Measurements from ENCODE around the gene BIRC6. TPM values are rescaled to one million over a fixed set of nuclear protein-coding genes. Genes with fewer than 3 reads are reported as not detected.
"Not testable (repeated sequence)": the region's sequence is repeated elsewhere in the genome, so short reads cannot be mapped to it uniquely, and the experiment has no call there.

The BIRC6 gene
- total RNA-seq, 1 donor: 298 TPM

DNA sequence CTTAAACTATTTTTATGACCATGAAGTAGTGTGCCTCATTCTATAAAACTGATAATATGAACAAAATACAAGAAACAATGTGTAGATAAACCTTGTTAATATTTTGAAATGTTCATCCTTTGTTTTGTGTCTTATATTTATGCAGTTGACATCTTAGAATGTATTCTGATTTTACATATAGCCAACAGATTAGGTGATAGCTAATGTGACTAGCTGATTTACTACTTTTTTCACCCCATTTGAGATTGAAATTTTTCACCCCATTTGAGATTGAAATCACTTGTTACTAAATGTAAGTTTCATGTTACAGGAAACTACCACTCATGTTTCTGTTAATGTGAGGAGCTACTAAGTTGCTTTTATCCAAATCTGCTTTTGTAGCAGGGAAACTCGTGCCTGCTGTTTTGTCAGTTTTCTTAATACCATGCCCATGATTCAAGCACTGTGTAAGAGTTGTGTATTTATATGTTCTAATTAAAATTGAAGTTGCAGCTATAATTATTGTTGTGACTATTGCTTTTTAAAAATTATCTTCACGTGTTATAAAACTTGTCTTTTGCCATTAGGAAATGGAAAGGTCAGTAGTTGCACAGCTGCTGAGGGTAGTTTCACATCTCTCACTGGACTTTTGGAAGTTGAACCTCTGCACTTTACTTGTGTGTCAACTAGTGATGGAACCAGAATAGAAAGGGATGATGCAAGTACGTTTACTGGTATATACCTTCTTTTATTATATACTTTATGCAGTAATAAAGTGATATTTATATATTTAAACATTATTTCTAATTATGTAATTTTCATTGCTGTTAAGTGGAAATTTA lies 96.6 kb downstream of the BIRC6 start:
- no peaks in the 10 kb centered on the region for H3K9me3 ChIP-seq (ENCODE audit: low read depth, low read length)
- H3K4me3 ChIP-seq (ENCODE audit: low read length): no peak overlapping the region
- H3K27me3 ChIP-seq (ENCODE audit: insufficient read depth, low read length): no peaks in the 10 kb centered on the region
- H3K4me1 ChIP-seq (ENCODE audit: insufficient read depth, low read length): no peaks in the 10 kb centered on the region

DNA sequence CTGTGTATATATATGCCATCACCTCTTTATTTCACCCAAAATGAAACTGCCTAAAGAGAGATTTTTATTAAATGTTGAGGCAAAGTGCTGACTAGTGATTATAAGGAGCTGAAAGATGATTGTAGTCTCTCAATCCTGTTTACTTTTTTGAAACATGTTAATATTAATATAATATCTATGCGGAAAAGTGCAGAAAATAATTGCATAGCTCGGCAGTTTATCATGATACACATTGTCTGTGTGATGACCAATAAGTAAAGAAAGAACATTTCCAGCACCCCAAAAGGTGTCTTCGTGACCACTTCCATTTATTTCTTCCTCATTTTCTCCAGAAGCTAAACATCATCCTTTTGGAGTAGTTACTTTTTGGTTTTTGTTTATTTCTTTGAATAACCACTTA lies 99.0 kb downstream of the BIRC6 start:
- Histone ChIP-seq H3K9me3 (ENCODE audit: low read depth, low read length) (no peaks in the 10 kb centered on the region), H3K27me3 (ENCODE audit: insufficient read depth, low read length) (no peaks in the 10 kb centered on the region), H3K4me3 (ENCODE audit: low read length) (no peak overlapping the region), H3K4me1 (ENCODE audit: insufficient read depth, low read length) (no peaks in the 10 kb centered on the region)

DNA sequence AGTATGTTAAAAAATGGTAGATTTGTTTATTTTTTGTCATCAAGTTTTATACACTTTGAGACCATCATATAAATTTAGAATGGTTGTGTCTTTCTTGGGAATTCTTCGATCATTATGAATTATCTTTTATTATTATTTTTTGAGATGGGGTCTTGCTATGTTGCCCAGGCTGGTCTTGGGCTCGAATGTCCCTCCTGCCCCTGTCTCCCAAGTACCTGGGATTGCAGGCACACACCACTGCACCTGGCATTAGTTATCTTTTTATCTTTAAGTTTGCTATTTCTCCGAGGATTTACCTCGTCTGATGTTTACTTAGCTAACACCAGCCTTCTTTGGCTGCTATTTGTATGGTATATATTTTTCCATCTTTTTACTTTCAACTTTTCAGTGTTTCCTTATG lies 100.0 kb downstream of the BIRC6 start:
- no peaks in the 10 kb centered on the region for H3K27me3 ChIP-seq (ENCODE audit: insufficient read depth, low read length)
- no peaks in the 10 kb centered on the region for H3K9me3 ChIP-seq (ENCODE audit: low read depth, low read length)
- no peak overlapping the region for H3K4me3 ChIP-seq (ENCODE audit: low read length)
- H3K4me1 ChIP-seq (ENCODE audit: insufficient read depth, low read length): no peaks in the 10 kb centered on the region

DNA sequence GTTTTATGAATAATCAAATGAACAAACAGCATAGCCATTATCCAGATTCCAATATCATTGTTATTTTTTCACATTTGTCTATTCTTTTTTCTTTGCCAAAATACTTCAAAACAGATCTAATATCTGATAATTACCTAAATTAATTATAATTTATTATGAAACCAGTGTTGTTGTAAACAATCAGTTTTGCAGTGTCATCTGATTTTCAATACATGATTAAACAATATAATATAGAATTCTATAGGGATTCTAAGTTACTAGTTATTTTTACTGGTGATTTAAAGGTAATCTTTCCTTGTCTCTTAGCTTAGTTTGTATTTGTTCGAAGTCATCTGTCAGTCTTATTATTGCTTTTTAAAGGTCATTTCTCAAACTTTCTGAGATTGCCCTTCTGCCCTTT lies 101.0 kb downstream of the BIRC6 start:
- Histone ChIP-seq H3K9me3 (ENCODE audit: low read depth, low read length) (no peaks in the 10 kb centered on the region), H3K4me3 (ENCODE audit: low read length) (no peak overlapping the region), H3K4me1 (ENCODE audit: insufficient read depth, low read length) (no peaks in the 10 kb centered on the region), H3K27me3 (ENCODE audit: insufficient read depth, low read length) (no peaks in the 10 kb centered on the region)

DNA sequence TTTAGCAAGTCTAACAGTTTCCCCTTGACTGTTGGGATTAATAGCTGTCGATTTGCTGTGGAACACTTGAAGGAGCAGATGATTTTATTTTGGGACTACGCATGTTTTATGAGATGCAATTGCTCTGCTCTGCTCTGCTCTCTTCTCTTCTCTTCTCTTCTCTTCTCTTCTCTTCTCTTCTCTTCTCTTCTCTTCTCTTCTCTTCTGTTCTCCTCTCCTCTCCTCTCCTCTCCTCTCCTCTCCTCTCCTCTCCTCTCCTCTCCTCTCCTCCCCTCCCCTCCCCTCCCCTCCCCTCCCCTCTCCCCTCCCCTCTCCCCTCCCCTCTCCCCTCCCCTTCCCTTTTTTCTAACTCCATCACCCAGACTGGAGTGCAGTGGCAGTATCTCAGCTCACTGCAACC lies 104.0 kb downstream of the BIRC6 start:
- H3K9me3 ChIP-seq (ENCODE audit: low read depth, low read length); H3K4me3 ChIP-seq (ENCODE audit: low read length); H3K27me3 ChIP-seq (ENCODE audit: insufficient read depth, low read length); H3K4me1 ChIP-seq (ENCODE audit: insufficient read depth, low read length): not testable (repeated sequence)

DNA sequence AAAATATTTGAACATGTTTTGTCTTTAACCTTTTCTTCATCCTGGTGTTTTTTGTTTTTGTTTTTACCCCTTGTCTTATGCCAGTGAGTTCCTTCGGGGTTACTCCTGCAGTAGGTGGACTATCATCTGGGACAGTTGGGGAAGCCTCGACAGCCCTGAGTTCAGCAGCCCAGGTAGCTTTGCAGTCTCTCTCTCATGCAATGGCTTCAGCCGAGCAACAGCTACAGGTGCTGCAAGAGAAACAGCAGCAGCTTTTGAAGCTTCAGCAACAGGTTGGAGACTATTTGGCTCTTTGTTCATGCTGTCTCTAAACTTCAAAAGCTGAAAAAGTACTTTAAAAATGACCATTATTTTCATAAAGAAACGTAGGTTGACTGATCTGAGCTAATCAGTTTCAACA lies 106.3 kb downstream of the BIRC6 start:
- H3K27me3 ChIP-seq (ENCODE audit: insufficient read depth, low read length): no peaks in the 10 kb centered on the region
- H3K4me3 ChIP-seq (ENCODE audit: low read length): no peak overlapping the region
- no peaks in the 10 kb centered on the region for H3K4me1 ChIP-seq (ENCODE audit: insufficient read depth, low read length)
- no peaks in the 10 kb centered on the region for H3K9me3 ChIP-seq (ENCODE audit: low read depth, low read length)

DNA sequence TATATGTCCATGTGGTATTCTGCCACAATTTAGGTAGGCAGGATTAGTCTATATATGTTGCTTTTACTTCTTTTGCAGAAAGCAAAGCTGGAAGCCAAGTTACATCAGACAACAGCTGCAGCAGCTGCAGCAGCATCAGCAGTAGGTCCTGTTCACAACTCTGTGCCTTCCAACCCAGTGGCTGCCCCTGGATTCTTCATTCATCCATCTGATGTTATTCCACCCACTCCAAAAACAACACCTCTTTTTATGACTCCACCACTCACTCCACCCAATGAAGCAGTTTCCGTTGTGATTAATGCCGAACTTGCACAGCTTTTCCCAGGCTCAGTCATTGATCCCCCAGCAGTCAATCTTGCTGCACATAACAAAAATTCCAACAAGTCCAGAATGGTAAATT lies 107.6 kb downstream of the BIRC6 start:
- H3K4me3 ChIP-seq (ENCODE audit: low read length): no peak overlapping the region
- no peaks in the 10 kb centered on the region for H3K4me1 ChIP-seq (ENCODE audit: insufficient read depth, low read length)
- no peaks in the 10 kb centered on the region for H3K27me3 ChIP-seq (ENCODE audit: insufficient read depth, low read length)
- H3K9me3 ChIP-seq (ENCODE audit: low read depth, low read length): no peaks in the 10 kb centered on the region

DNA sequence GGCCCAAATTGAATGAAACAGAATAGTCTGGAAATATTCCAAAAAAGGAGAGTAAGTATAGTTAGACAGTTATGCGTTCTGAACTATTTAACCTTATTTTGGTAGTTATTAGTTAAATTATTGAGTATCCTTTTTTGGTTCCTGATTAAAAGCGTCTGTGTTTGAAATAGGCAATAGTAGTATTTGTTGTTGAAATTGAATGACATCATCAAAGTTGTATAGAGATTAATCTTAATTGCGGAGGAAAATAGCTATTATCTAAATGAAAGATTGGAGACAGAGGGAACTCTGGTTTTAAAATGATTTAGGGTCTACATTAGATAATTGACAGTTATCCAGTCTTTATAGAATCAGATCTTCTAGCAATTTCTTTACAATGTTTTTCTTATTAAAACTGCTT lies 115.8 kb downstream of the BIRC6 start:
- Histone ChIP-seq H3K4me1 (ENCODE audit: insufficient read depth, low read length) (no peaks in the 10 kb centered on the region), H3K4me3 (ENCODE audit: low read length) (no peak overlapping the region), H3K27me3 (ENCODE audit: insufficient read depth, low read length) (no peaks in the 10 kb centered on the region), H3K9me3 (ENCODE audit: low read depth, low read length) (no peaks in the 10 kb centered on the region)

DNA sequence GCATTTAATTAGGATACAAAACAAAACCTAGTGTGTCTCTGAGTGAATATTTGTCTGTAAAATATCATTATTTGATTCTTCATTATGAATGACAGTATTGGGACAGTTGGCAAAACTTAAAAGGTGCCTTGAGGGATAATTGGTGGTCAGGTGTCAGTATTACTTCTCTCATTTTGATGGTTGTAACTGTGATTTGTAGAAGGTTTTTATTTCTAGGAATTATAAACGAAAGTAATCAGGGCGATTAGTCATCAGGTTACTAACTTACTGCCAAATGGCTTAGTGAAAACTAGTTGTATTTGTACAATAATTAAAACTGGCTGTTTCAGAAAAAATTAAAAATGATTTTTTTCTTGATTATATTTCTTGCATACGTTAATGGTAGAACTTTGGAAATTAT lies 117.6 kb downstream of the BIRC6 start:
- no peaks in the 10 kb centered on the region for H3K9me3 ChIP-seq (ENCODE audit: low read depth, low read length)
- no peaks in the 10 kb centered on the region for H3K27me3 ChIP-seq (ENCODE audit: insufficient read depth, low read length)
- H3K4me1 ChIP-seq (ENCODE audit: insufficient read depth, low read length): no peaks in the 10 kb centered on the region
- H3K4me3 ChIP-seq (ENCODE audit: low read length): no peak overlapping the region

DNA sequence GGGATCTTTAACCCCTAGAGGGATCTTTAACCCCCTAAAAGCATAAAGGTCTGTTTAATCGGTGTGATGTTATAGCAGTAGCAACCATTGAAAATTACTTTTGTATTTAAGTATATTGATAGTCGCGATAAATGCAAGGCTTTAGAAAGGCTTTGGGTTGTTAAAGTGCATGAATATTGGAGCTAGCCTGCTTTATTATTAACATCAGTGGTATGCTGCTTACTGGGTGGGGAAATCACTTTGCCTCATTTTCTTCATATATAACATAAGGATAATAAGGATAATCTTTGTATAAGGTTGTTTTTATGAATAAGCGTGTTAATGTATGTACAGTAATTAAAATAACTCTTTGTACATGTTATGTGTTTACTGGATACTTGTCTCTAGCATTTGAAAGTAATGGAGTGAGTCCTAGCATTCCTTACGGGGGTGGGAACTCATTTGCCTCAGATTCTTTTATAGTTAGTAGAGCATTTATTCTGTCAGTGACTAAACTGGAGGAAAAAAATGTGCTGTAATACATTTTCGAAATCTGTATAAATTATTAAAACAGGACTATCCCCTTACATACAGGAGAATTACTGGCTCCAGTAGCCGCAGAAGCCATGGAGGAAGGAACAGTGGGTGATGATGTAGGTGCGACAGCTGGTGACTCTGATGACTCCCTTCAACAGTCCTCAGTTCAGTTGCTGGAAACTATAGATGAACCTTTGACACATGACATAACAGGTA lies 122.2 kb downstream of the BIRC6 start:
- H3K4me3 ChIP-seq (ENCODE audit: low read length): no peak overlapping the region
- H3K4me1 ChIP-seq (ENCODE audit: insufficient read depth, low read length): no peaks in the 10 kb centered on the region
- no peaks in the 10 kb centered on the region for H3K9me3 ChIP-seq (ENCODE audit: low read depth, low read length)
- no peaks in the 10 kb centered on the region for H3K27me3 ChIP-seq (ENCODE audit: insufficient read depth, low read length)

DNA sequence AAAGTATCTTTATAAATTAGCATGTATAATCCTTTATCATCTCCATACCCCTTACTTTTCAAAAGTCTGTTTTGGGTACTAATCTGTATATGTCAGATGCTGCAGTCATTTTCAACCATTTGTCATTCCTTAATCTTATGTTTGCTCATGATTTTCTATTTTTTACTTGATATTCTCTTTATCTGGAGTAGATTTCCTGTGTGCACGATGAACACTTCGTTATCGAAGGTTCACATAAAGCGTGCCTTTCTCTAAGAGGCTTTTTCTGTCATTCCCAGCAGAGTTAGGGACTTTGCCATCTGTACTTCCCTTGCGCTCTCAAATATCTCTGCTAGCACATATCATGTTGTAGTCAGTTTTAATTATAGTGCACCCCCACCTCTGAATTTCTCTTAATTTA lies 123.2 kb downstream of the BIRC6 start:
- Histone ChIP-seq H3K9me3 (ENCODE audit: low read depth, low read length) (no peaks in the 10 kb centered on the region), H3K27me3 (ENCODE audit: insufficient read depth, low read length) (no peaks in the 10 kb centered on the region), H3K4me1 (ENCODE audit: insufficient read depth, low read length) (peaks cover 8% of the 10 kb centered on the region), H3K4me3 (ENCODE audit: low read length) (no peak overlapping the region)

DNA sequence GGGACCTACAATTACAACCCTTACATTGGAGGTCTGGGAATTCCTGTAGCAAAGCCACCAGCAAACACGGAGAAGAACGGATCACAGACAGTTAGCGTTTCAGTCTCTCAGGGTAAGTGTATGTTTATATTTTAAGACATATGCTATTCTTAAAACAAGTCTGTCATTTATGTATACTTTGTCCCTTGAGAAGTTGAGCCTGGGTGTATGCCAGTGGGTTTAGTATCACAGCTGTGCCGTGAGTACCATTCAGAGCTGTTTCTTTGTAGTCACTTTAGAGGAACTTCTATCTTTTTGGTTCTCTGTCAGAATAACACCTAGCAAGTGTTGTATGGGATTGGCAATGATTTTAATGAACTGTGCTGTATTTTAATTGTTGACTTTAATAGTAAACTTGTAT lies 125.6 kb downstream of the BIRC6 start:
- peaks cover 19% of the 10 kb centered on the region for H3K4me1 ChIP-seq (ENCODE audit: insufficient read depth, low read length)
- H3K4me3 ChIP-seq (ENCODE audit: low read length): no peak overlapping the region
- no peaks in the 10 kb centered on the region for H3K9me3 ChIP-seq (ENCODE audit: low read depth, low read length)
- no peaks in the 10 kb centered on the region for H3K27me3 ChIP-seq (ENCODE audit: insufficient read depth, low read length)

DNA sequence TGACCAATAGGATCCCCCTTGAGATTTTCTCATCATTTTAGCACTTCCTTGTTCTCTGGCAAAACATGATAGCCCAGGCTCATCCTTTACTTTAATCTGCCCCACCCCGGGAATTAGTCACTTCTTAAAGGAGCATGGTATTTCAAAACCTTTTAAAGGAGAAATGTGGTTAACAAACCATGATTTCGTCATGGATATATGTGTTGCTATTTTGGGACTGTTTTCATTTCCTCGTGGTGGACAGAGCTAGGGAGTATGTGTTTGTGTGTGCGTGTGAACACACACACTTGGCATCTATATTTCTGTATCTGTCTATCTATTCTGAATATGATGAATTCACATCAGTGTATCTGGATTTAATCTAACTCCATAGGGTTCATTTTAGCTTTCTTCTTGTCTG lies 128.1 kb downstream of the BIRC6 start:
- Histone ChIP-seq H3K4me3 (ENCODE audit: low read length) (no peak overlapping the region), H3K27me3 (ENCODE audit: insufficient read depth, low read length) (no peaks in the 10 kb centered on the region), H3K4me1 (ENCODE audit: insufficient read depth, low read length) (peaks cover 19% of the 10 kb centered on the region), H3K9me3 (ENCODE audit: low read depth, low read length) (no peaks in the 10 kb centered on the region)

DNA sequence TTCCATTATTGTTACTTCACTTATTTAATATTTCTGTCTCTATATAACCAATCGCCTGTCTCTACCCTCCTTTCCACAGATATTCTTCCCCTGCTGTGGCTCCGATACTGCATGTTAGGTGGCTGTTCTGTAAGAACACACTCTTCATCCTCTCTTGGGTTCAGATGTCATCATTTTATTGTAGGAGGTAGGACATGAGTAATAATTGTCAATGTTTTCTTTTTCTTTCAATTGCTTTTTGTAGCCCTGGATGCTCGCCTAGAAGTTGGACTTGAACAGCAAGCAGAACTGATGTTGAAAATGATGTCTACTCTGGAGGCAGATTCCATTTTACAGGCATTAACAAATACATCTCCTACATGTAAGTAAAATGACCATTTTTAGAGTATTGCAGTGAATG lies 128.6 kb downstream of the BIRC6 start:
- H3K9me3 ChIP-seq (ENCODE audit: low read depth, low read length): no peaks in the 10 kb centered on the region
- peaks cover 19% of the 10 kb centered on the region for H3K4me1 ChIP-seq (ENCODE audit: insufficient read depth, low read length)
- H3K4me3 ChIP-seq (ENCODE audit: low read length): no peak overlapping the region
- no peaks in the 10 kb centered on the region for H3K27me3 ChIP-seq (ENCODE audit: insufficient read depth, low read length)

DNA sequence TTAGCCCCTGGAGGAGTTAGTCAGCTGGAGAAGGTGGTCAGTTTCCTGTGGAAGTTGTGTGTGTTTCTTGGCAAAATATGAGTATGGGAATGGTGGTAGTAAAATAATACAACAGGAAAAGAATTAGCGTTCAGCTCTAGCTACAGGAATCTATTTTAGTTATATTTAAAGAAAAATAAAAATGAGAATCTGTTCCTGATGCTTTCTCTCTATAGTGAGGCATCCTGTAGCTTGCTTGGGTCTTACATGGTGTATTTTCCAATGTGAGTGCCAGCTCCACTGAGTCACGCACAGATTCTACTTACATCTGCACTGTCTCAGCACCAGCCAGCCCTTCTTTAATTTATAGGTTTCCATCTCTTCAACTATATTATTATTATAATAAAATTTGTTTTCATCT lies 132.2 kb downstream of the BIRC6 start:
- Histone ChIP-seq H3K27me3 (ENCODE audit: insufficient read depth, low read length) (no peaks in the 10 kb centered on the region), H3K4me3 (ENCODE audit: low read length) (no peak overlapping the region), H3K4me1 (ENCODE audit: insufficient read depth, low read length) (peaks cover 19% of the 10 kb centered on the region)

DNA sequence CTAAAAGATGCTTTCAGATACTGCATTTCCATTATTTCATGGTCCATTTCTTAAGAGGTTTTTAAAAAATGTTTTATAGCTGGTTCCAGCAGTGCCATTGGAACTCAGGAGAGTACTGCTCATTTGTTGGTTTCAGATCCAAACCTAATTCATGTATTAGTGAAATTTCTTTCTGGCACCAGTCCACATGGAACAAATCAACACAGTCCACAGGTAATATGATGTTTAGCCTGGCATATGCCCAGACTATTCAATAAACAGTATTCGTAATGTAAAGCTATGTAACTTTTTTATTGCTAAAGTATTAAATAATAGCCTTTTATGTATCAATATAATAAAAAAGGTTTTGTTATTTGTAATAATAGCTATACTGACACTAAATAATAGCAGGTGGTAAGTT lies 134.5 kb downstream of the BIRC6 start:
- no peaks in the 10 kb centered on the region for H3K9me3 ChIP-seq (ENCODE audit: low read depth, low read length)
- no peak overlapping the region for H3K4me3 ChIP-seq (ENCODE audit: low read length)
- H3K27me3 ChIP-seq (ENCODE audit: insufficient read depth, low read length): no peaks in the 10 kb centered on the region
- H3K4me1 ChIP-seq (ENCODE audit: insufficient read depth, low read length): peaks cover 6% of the 10 kb centered on the region

More for the DNA sequence above, 132.2 kb downstream of the BIRC6 start:
- no peaks in the 10 kb centered on the region for H3K9me3 ChIP-seq (ENCODE audit: low read depth, low read length)

Measured in mononuclear cell (primary cell).